ENCODE measurements around the gene OSBP2. TPM values are rescaled to one million over a fixed set of nuclear protein-coding genes. Genes with fewer than 3 reads are reported as not detected.

OSBP2 gene
- total and polyA plus RNA-seq, 9 donors, result 1.3 to 5.1 (median 1.4) TPM

GRCh38 chr22:30927806-30928205, 233.1 kb downstream of the OSBP2 start:
- WGBS, 3 donors, result 87 to 89% (median 88%) methylated on average over 10 of the region's 10 CpGs
- Histone ChIP-seq H3K36me3 (no peaks in the 10 kb centered on the region), H3K27ac (no peak overlapping the region), H3K27me3 (no peaks in the 10 kb centered on the region), H3K4me1 (ENCODE audit: insufficient read depth) (no peaks in the 10 kb centered on the region), H3K4me3 (no peak overlapping the region), H3K9me3 (no peaks in the 10 kb centered on the region)
- no peak for DNase-seq
- intact Hi-C loops (cut with DNase I), result loop anchor here in 3 of 4 donors (10.0 kb wide), 2 partner anchors 153 to 293 kb away; partner anchors contain the start of gene SLC35E4 (in 3 of the 3)
- TF ChIP-seq EP300 (IDR thresholded peaks at IDR 0.05), result no peak
- TF ChIP-seq, protein P1, sequence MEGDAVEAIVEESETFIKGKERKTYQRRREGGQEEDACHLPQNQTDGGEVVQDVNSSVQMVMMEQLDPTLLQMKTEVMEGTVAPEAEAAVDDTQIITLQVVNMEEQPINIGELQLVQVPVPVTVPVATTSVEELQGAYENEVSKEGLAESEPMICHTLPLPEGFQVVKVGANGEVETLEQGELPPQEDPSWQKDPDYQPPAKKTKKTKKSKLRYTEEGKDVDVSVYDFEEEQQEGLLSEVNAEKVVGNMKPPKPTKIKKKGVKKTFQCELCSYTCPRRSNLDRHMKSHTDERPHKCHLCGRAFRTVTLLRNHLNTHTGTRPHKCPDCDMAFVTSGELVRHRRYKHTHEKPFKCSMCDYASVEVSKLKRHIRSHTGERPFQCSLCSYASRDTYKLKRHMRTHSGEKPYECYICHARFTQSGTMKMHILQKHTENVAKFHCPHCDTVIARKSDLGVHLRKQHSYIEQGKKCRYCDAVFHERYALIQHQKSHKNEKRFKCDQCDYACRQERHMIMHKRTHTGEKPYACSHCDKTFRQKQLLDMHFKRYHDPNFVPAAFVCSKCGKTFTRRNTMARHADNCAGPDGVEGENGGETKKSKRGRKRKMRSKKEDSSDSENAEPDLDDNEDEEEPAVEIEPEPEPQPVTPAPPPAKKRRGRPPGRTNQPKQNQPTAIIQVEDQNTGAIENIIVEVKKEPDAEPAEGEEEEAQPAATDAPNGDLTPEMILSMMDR (IDR thresholded peaks at IDR 0.05), result no peak
- no peak for TF ChIP-seq POLR2A (IDR thresholded peaks at IDR 0.05)

DNA sequence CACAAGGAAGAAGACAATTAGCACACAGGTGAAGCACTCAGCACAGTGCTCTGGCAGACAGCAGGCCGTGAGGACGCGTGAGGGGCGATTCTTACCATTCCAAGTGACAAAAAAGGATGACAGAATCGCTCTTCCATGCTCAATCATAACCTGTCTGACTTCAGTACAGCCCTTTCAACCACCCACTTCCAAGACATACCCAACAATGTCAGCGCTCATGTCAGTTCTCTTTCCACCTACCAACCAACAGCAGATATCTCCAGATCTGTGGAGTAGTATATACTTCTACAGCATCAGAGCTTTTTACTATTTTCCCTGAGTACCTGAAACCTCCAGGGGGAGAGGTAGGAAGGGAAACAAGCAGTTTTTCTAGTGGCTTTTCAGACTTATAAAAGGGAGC, 233.7 kb downstream of the OSBP2 start:
- no peaks in the 10 kb centered on the region for H3K9me3 ChIP-seq
- H3K36me3 ChIP-seq, result no peaks in the 10 kb centered on the region
- no peak for DNase-seq
- H3K27me3 ChIP-seq, result no peaks in the 10 kb centered on the region
- intact Hi-C loops (cut with DNase I), result loop anchor here in 3 of 4 donors (10.0 kb wide), 2 partner anchors 154 to 294 kb away; partner anchors contain the start of gene SLC35E4 (in 3 of the 3)
- WGBS, 3 donors, result 92 to 96% (median 92%) methylated on average over 6 of the region's 6 CpGs
- H3K4me3 ChIP-seq, result no peak overlapping the region
- H3K4me1 ChIP-seq (ENCODE audit: insufficient read depth), result no peaks in the 10 kb centered on the region
- TF ChIP-seq POLR2A (IDR thresholded peaks at IDR 0.05) (no peak), EP300 (IDR thresholded peaks at IDR 0.05) (no peak)
- TF ChIP-seq, protein P1 (IDR thresholded peaks at IDR 0.05), result no peak
- no peak overlapping the region for H3K27ac ChIP-seq

GRCh38 chr22:30930228-30930627, 235.6 kb downstream of the OSBP2 start:
- no peak for DNase-seq
- Histone ChIP-seq H3K27ac (no peak overlapping the region), H3K9me3 (no peaks in the 10 kb centered on the region), H3K27me3 (no peaks in the 10 kb centered on the region), H3K4me1 (ENCODE audit: insufficient read depth) (no peaks in the 10 kb centered on the region), H3K36me3 (no peaks in the 10 kb centered on the region), H3K4me3 (no peak overlapping the region)
- 71 to 86% (median 77%) methylated on average over 3 of the region's 3 CpGs for WGBS, 3 donors
- intact Hi-C loops (cut with DNase I), result no loop called here
- TF ChIP-seq EP300 (IDR thresholded peaks at IDR 0.05), result no peak
- TF ChIP-seq, protein P1 (IDR thresholded peaks at IDR 0.05), result no peak
- no peak for TF ChIP-seq POLR2A (IDR thresholded peaks at IDR 0.05)

DNA sequence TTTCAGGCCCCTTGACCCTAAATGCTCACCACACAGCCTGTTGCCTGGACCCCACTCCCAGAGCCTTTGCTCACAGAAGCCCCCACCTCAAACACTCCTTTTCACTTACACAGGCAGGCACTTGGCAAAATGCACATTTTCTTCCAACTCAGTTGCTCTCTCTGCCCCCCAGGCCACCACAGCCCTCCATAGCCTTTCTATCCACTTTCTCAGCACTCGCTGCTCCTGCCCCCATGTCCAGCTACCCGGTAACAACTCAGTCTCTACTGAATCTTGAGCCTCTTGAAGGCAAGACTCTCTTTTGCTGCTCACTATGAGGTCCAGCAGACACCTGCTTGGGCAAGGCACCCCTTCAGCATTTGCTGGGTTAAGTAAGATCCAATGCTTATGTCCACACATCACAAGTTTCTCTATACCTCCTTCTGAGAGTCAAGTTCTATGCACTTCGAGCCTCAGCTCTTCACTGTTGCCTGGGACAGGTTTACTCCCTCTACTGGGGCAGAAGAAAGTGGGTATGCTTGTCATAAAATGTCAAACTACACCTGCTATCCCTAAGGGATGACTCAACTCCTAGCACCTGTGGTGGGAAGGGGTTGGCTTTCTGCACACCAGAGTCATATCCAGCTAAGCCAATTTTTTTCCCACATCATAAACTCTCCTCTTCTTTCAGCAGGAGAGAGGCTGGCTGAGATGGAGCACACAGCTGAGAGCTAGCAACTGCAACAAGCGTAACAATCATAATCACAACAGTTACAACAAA, 237.0 kb downstream of the OSBP2 start:
- Histone ChIP-seq H3K4me1 (ENCODE audit: insufficient read depth) (no peaks in the 10 kb centered on the region), H3K27ac (no peak overlapping the region), H3K27me3 (no peaks in the 10 kb centered on the region), H3K9me3 (no peaks in the 10 kb centered on the region), H3K36me3 (no peaks in the 10 kb centered on the region), H3K4me3 (no peak overlapping the region)
- no peak for DNase-seq
- intact Hi-C loops (cut with DNase I), result no loop called here
- 93 to 95% (median 94%) methylated on average over 4 of the region's 4 CpGs for WGBS, 3 donors
- TF ChIP-seq POLR2A (IDR thresholded peaks at IDR 0.05), result no peak
- TF ChIP-seq, protein P1 (IDR thresholded peaks at IDR 0.05), result no peak
- no peak for TF ChIP-seq EP300 (IDR thresholded peaks at IDR 0.05)
